ENCODE measurements around the gene SMIM10. TPM values are rescaled to one million over a fixed set of nuclear protein-coding genes. Genes with fewer than 3 reads are reported as not detected.
A peak's percentile ranks its signal among the peaks of the same experiment; 100 is the strongest.

The SMIM10 gene
- total RNA-seq, 3 donors from 2014 or later: 0.38 to 6.3 (median 2.1) TPM

GRCh38 chrX:135003876-135004623 is 13.3 kb downstream of the SMIM10 start:
- Histone ChIP-seq H3K36me3 (ENCODE audit: low read depth) (no peaks in the 10 kb centered on the region), H3K4me1 (ENCODE audit: low read depth) (no peaks in the 10 kb centered on the region), H3K4me3 (no peak overlapping the region), H3K9me3 (no peaks in the 10 kb centered on the region)
- DNase-seq (peak; percentile 90 to 94 (median 93)), ATAC-seq (peak; percentile 100)
- intact Hi-C loops (cut with DNase I, micrococcal nuclease): no loop called here
- TF ChIP-seq, protein P1, sequence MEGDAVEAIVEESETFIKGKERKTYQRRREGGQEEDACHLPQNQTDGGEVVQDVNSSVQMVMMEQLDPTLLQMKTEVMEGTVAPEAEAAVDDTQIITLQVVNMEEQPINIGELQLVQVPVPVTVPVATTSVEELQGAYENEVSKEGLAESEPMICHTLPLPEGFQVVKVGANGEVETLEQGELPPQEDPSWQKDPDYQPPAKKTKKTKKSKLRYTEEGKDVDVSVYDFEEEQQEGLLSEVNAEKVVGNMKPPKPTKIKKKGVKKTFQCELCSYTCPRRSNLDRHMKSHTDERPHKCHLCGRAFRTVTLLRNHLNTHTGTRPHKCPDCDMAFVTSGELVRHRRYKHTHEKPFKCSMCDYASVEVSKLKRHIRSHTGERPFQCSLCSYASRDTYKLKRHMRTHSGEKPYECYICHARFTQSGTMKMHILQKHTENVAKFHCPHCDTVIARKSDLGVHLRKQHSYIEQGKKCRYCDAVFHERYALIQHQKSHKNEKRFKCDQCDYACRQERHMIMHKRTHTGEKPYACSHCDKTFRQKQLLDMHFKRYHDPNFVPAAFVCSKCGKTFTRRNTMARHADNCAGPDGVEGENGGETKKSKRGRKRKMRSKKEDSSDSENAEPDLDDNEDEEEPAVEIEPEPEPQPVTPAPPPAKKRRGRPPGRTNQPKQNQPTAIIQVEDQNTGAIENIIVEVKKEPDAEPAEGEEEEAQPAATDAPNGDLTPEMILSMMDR (IDR thresholded peaks at IDR 0.05): no peak

DNA sequence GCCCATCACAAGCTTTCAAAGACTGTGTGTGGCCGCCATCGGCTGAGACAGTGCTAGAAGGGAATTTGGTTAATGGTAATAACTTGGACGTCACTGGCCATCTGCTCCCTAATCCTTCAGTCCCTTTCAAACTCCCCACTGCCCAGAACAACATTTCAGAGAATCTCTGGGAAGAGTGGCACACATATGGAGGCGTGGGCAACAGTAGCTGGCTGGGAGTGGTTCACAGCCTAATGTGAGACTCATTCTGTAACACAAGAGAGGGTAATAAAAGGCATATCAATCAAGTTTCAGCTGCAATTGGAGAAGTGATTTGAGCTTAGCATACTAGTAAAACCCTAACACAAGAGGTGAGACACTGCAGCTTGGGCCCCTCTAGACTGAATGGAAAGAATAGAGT is 15.4 kb downstream of the SMIM10 start:
- TF ChIP-seq, protein P1 (IDR thresholded peaks at IDR 0.05): no peak
- DNase-seq: no peak
- no peak overlapping the region for H3K4me3 ChIP-seq
- ATAC-seq: no peak
- H3K4me1 ChIP-seq (ENCODE audit: low read depth): no peaks in the 10 kb centered on the region
- no peaks in the 10 kb centered on the region for H3K9me3 ChIP-seq
- intact Hi-C loops (cut with DNase I, micrococcal nuclease): no loop called here
- no peaks in the 10 kb centered on the region for H3K36me3 ChIP-seq (ENCODE audit: low read depth)

DNA sequence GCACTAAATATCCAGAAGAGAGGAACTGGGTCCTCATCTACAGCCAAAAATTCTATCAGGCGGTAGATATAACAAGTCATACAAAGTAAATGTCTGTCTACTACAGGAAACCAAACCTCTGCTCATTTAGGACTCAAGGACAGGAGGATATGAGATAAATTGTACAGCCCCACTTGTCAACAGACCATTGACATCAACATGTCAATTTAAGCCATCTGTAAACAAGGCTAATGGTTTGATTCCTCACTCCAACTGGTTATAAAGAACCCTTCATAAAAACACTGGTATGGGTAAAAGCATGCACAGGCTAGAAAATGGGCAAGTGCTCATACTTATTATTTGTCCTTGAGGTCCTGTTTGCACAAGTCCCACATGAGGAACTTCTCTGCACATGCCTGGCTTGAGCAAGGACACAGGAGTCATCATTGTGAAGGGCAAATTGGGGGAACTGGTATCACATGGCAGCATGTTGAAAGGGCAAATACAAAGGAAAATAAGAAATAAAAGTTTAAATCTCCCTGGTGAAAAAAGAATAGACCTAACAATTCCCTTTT is 18.3 kb downstream of the SMIM10 start:
- H3K36me3 ChIP-seq (ENCODE audit: low read depth): no peaks in the 10 kb centered on the region
- no peak overlapping the region for H3K4me3 ChIP-seq
- TF ChIP-seq, protein P1 (IDR thresholded peaks at IDR 0.05): no peak
- ATAC-seq (no peak), DNase-seq (no peak)
- H3K4me1 ChIP-seq (ENCODE audit: low read depth): no peaks in the 10 kb centered on the region
- no peaks in the 10 kb centered on the region for H3K9me3 ChIP-seq
- intact Hi-C loops (cut with DNase I, micrococcal nuclease): no loop called here

GRCh38 chrX:135009838-135010237 is 19.0 kb downstream of the SMIM10 start:
- ATAC-seq (no peak), DNase-seq (no peak)
- TF ChIP-seq, protein P1 (IDR thresholded peaks at IDR 0.05): no peak
- Histone ChIP-seq H3K36me3 (ENCODE audit: low read depth) (no peaks in the 10 kb centered on the region), H3K4me1 (ENCODE audit: low read depth) (no peaks in the 10 kb centered on the region), H3K9me3 (no peaks in the 10 kb centered on the region), H3K4me3 (no peak overlapping the region)
- intact Hi-C loops (cut with DNase I, micrococcal nuclease): no loop called here

DNA sequence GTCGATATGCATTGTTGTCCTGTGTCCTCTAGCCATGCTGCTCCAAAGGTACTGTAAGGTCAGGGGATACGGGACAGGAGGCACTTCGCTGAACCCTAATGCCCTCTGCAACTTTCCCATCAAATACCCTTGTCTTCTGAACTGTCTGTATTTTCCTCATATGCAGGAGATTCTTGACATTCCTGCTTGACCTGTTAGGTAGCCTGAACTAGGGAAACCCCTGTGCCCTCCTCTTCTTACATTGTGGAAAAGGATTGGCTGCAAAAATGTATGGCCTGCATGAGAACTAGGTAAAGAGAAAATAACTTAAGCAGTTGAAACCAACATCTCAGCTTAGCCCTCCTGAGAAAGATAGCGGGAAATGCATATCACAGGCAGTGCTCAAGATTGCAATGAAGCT is 20.1 kb downstream of the SMIM10 start:
- TF ChIP-seq, protein P1 (IDR thresholded peaks at IDR 0.05): no peak
- Histone ChIP-seq H3K4me3 (no peak overlapping the region), H3K36me3 (ENCODE audit: low read depth) (no peaks in the 10 kb centered on the region), H3K4me1 (ENCODE audit: low read depth) (no peaks in the 10 kb centered on the region), H3K9me3 (no peaks in the 10 kb centered on the region)
- intact Hi-C loops (cut with DNase I, micrococcal nuclease): no loop called here
- DNase-seq (no peak), ATAC-seq (no peak)

Measured in mucosa of descending colon (tissue), 3 donors.